HEK293 (cell line): ENCODE data around the gene FGD4.

Experiments used
- CTCF ChIA-PET: fragments of 350-600 bp; formaldehyde crosslinking; extraction: SDS; loops from one replicate; lab custom pipeline; 2021; ENCODE audit warnings: antibody characterized with exemption; lab: Yijun Ruan, JAX
- POLR2A ChIA-PET: fragments of 300-600 bp; formaldehyde crosslinking; extraction: SDS; loops from one replicate; lab custom pipeline; 2020; ENCODE audit warnings: antibody characterized with exemption, inconsistent platforms; lab: Yijun Ruan, JAX
- H3K27ac ChIP-seq: fragments of 200-500 bp; sonication (Bioruptor generic); 2 replicates; pipeline ENCODE4 v1.5.1; 2014; ENCODE audit warnings: low read depth, low read length, control low read depth, inconsistent platforms; ENCODE audit errors: extremely low read depth
- H3K36me3 ChIP-seq, 2 experiments: fragments of 200-500 bp in 1 of 2; sonication (Bioruptor generic) in 1 of 2; 1 replicate in 1 of 2; 2 replicates in 1 of 2; pipeline ENCODE4 v1.5.1; 2014 to 2017; ENCODE audit warnings: inconsistent platforms in 2 of 2, low read length in 2 of 2; ENCODE audit not compliant: control insufficient read depth in 2 of 2, insufficient read depth in 1 of 2
- H3K4me1 ChIP-seq: fragments of 200-500 bp; sonication (Bioruptor generic); 2 replicates; pipeline ENCODE4 v1.5.1; 2014; ENCODE audit warnings: mild to moderate bottlenecking, low read length, inconsistent platforms; ENCODE audit not compliant: control insufficient read depth, insufficient read depth
- H3K4me3 ChIP-seq: 2 replicates; pipeline ENCODE4 v1.5.1; 2011; ENCODE audit warnings: low read depth, mild to moderate bottlenecking, control low read depth, low read length, moderate library complexity
- H3K9me3 ChIP-seq: fragments of 200-500 bp; sonication (Bioruptor generic); 2 replicates; pipeline ENCODE4 v1.5.1; 2014; ENCODE audit warnings: low read depth, low read length, inconsistent platforms; ENCODE audit not compliant: control insufficient read depth, insufficient read depth
- GLIS1 ChIP-seq: fragments of 450-650 bp; formaldehyde crosslinking; IDR thresholded peaks from 2 replicates; pipeline ENCODE4 v1.5.1; 2016; ENCODE audit warnings: missing biosample characterization, missing genetic modification characterization
- KLF9 ChIP-seq: fragments of 450-650 bp; formaldehyde crosslinking; IDR thresholded peaks from 2 replicates; pipeline ENCODE4 v1.5.1; 2016; ENCODE audit warnings: missing biosample characterization, missing genetic modification characterization, low read depth
- YY1 ChIP-seq: fragments of 450-650 bp; formaldehyde crosslinking; IDR thresholded peaks from 2 replicates; pipeline ENCODE4 v1.5.1; 2018; ENCODE audit warnings: missing biosample characterization, missing genetic modification characterization
- ZBTB17 ChIP-seq: fragments of 450-650 bp; formaldehyde crosslinking; IDR thresholded peaks from 2 replicates; pipeline ENCODE4 v1.5.1; 2016; ENCODE audit warnings: missing biosample characterization, missing genetic modification characterization
- ZBTB6 ChIP-seq: fragments of 450-650 bp; formaldehyde crosslinking; IDR thresholded peaks from 2 replicates; pipeline ENCODE4 v1.5.1; 2017; ENCODE audit warnings: missing biosample characterization, missing genetic modification characterization
- ZNF10 ChIP-seq: fragments of 450-650 bp; formaldehyde crosslinking; IDR thresholded peaks from 2 replicates; pipeline ENCODE4 v1.5.1; 2017; ENCODE audit warnings: missing biosample characterization, missing genetic modification characterization
- ZNF148 ChIP-seq: fragments of 450-650 bp; formaldehyde crosslinking; IDR thresholded peaks from 2 replicates; pipeline ENCODE4 v1.5.0; 2017; ENCODE audit warnings: missing biosample characterization, missing genetic modification characterization, borderline replicate concordance
- ZNF155 ChIP-seq: fragments of 450-650 bp; formaldehyde crosslinking; IDR thresholded peaks from 2 replicates; pipeline ENCODE4 v1.5.1; 2016; ENCODE audit warnings: missing biosample characterization, missing genetic modification characterization
- ZNF184 ChIP-seq: fragments of 450-650 bp; IDR thresholded peaks from 2 replicates; pipeline ENCODE4 v1.5.1; 2018; ENCODE audit warnings: missing biosample characterization, mild to moderate bottlenecking, missing genetic modification characterization
- ZNF404 ChIP-seq: fragments of 450-650 bp; formaldehyde crosslinking; IDR thresholded peaks from 2 replicates; pipeline ENCODE4 v1.5.1; 2017; ENCODE audit warnings: missing biosample characterization, missing genetic modification characterization
- ZNF510 ChIP-seq: fragments of 450-650 bp; formaldehyde crosslinking; IDR thresholded peaks from 2 replicates; pipeline ENCODE4 v1.5.1; 2018; ENCODE audit warnings: mild to moderate bottlenecking, missing genetic modification characterization, missing biosample characterization; ENCODE audit not compliant: insufficient replicate concordance
- ZNF521 ChIP-seq: fragments of 450-650 bp; formaldehyde crosslinking; IDR thresholded peaks from 2 replicates; pipeline ENCODE4 v1.5.1; 2017; ENCODE audit warnings: missing biosample characterization, mild to moderate bottlenecking, missing genetic modification characterization
- ZNF549 ChIP-seq: fragments of 450-650 bp; IDR thresholded peaks from 2 replicates; pipeline ENCODE4 v1.5.1; 2018; ENCODE audit warnings: missing biosample characterization, missing genetic modification characterization, mild to moderate bottlenecking, inconsistent platforms, moderate library complexity
- ZNF571 ChIP-seq: fragments of 450-650 bp; formaldehyde crosslinking; IDR thresholded peaks from 2 replicates; pipeline ENCODE4 v1.5.0; 2017; ENCODE audit warnings: missing biosample characterization, missing genetic modification characterization
- ZNF830 ChIP-seq: fragments of 450-650 bp; IDR thresholded peaks from 2 replicates; pipeline ENCODE4 v1.5.0; 2018; ENCODE audit warnings: missing biosample characterization, missing genetic modification characterization, low read depth, mild to moderate bottlenecking, moderate library complexity
- TF ChIP-seq, protein P1 (sequence below): fragments of 450-650 bp; formaldehyde crosslinking; IDR thresholded peaks from 2 replicates; pipeline ENCODE4 v1.5.1; 2016; ENCODE audit warnings: missing biosample characterization, missing genetic modification characterization
- TF ChIP-seq, protein P2 (sequence below): fragments of 450-650 bp; formaldehyde crosslinking; IDR thresholded peaks from 2 replicates; pipeline ENCODE4 v1.5.1; 2016; ENCODE audit warnings: missing biosample characterization, missing genetic modification characterization

The FGD4 gene

DNA sequence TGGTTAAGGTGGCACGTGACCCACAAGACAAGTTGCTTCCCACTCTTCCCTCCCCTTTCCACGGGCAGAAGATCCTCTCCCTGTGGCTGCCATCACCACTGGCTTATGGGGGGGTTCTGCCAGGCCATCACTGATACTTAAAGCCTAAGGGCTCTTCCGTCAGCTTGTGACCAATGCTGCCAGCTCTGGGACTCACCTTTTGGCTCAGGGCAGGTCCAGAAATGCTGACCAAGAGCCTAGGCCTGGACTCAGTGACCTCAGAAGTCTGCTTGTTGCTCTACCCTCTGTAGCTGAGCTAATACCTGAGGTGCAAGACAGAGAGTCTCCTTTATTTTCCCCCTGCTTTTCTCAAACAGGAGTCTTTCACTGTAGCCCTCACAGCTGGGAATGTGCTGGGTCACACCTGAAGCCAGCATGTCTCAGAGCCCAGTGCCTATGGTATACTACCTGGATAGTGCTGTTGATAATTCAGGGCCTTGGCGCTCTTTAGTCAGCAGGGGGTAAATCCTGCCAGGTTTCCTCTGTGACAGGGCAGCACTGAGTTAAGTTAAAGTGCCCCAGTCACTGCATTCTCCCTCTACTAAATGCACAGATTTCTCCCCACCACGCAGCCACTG, 19.7 kb downstream of the FGD4 start:
- H3K4me1 ChIP-seq = peaks cover 4% of the 10 kb centered on the region
- no peaks in the 10 kb centered on the region for H3K9me3 ChIP-seq
- H3K36me3 ChIP-seq = no peaks in the 10 kb centered on the region
- TF ChIP-seq, protein P1, sequence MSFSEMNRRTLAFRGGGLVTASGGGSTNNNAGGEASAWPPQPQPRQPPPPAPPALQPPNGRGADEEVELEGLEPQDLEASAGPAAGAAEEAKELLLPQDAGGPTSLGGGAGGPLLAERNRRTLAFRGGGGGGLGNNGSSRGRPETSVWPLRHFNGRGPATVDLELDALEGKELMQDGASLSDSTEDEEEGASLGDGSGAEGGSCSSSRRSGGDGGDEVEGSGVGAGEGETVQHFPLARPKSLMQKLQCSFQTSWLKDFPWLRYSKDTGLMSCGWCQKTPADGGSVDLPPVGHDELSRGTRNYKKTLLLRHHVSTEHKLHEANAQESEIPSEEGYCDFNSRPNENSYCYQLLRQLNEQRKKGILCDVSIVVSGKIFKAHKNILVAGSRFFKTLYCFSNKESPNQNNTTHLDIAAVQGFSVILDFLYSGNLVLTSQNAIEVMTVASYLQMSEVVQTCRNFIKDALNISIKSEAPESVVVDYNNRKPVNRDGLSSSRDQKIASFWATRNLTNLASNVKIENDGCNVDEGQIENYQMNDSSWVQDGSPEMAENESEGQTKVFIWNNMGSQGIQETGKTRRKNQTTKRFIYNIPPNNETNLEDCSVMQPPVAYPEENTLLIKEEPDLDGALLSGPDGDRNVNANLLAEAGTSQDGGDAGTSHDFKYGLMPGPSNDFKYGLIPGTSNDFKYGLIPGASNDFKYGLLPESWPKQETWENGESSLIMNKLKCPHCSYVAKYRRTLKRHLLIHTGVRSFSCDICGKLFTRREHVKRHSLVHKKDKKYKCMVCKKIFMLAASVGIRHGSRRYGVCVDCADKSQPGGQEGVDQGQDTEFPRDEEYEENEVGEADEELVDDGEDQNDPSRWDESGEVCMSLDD (tag by site-specific recombination) = no peak
- TF ChIP-seq GLIS1 (peak; percentile 23; the same call in 1 of the 2 replicates), ZNF148 (tag by site-specific recombination) (no peak)
- ChIA-PET CTCF (interaction anchor here (1.0 to 1.1 kb wide), 2 partner anchors 20 to 53 kb away, joined by 3 read pairs; no protein-coding TSS in a partner anchor), POLR2A (no interaction called here)
- no peak overlapping the region for H3K27ac ChIP-seq
- H3K4me3 ChIP-seq = no peak overlapping the region

DNA sequence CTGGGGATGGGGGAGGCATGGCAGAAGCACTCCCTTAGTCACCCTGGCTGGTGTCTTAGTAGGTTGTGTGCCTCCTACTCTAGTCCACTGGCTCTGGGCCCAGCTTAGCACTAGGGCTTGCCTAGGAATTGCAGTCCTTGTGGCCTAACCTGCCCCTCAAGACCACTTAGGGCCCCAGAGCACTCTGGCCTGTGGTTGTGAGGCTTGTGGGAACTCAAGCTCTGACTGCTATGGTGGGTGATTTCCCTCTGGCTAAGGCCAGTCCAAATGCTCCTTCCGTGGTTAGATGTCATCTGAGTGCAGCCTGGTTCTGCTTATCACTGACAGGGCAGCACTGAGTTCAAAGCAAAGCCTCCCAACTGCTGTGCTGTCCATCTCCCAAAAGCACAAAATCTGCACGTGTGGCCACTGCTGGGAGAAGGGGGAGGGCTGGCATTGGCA, 20.2 kb downstream of the FGD4 start:
- POLR2A ChIA-PET = no interaction called here
- TF ChIP-seq YY1 (tag by site-specific recombination) (no peak), ZBTB17 (tag by site-specific recombination) (0 out of 2 replicates have a peak, but pooled peaks have one; percentile 28), ZNF830 (no peak), ZNF10 (no peak), ZNF521 (no peak), ZBTB6 (tag by site-specific recombination) (no peak), ZNF510 (no peak), ZNF404 (no peak), ZNF571 (tag by site-specific recombination) (no peak), KLF9 (no peak), ZNF184 (tag by site-specific recombination) (no peak), ZNF155 (tag by site-specific recombination) (no peak), ZNF549 (tag by site-specific recombination) (peak; percentile 46; the same call in 1 of the 2 replicates)
- TF ChIP-seq, protein P2, sequence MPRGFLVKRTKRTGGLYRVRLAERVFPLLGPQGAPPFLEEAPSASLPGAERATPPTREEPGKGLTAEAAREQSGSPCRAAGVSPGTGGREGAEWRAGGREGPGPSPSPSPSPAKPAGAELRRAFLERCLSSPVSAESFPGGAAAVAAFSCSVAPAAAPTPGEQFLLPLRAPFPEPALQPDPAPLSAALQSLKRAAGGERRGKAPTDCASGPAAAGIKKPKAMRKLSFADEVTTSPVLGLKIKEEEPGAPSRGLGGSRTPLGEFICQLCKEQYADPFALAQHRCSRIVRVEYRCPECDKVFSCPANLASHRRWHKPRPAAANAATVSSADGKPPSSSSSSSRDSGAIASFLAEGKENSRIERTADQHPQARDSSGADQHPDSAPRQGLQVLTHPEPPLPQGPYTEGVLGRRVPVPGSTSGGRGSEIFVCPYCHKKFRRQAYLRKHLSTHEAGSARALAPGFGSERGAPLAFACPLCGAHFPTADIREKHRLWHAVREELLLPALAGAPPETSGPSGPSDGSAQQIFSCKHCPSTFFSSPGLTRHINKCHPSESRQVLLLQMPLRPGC (tag by site-specific recombination) = no peak
- CTCF ChIA-PET = interaction anchor here (1.0 to 1.1 kb wide), 2 partner anchors 21 to 54 kb away, joined by 3 read pairs; no protein-coding TSS in a partner anchor
- Histone ChIP-seq H3K4me1 (peaks cover 4% of the 10 kb centered on the region), H3K36me3 (no peaks in the 10 kb centered on the region), H3K27ac (no peak overlapping the region), H3K4me3 (no peak overlapping the region), H3K9me3 (no peaks in the 10 kb centered on the region)
